IMR-90 (cell line): ENCODE measurements around the gene ARHGAP15. TPM values are rescaled to one million over a fixed set of nuclear protein-coding genes. Genes with fewer than 3 reads are reported as not detected.
A peak's percentile ranks its signal among the peaks of the same experiment; 100 is the strongest.

Experiments
- ATAC-seq: fragments of 200-7000 bp; cut with Tn5 transposase; 2 replicates; pipeline ENCODE4 v1.9.1; 2020; ENCODE audit warnings: low read depth, mild to moderate bottlenecking, moderate library complexity
- BruUV-seq: library from RNA; stranded (reverse); fragments of 400-500 nt; replicated peaks from 2 replicates; lab custom pipeline; 2021; lab: Mats Ljungman, UMichigan
- CTCF ChIA-PET: fragments of 300-600 bp; formaldehyde crosslinking; extraction: SDS; loops from one replicate; lab custom pipeline; 2021; ENCODE audit warnings: antibody characterized with exemption; lab: Yijun Ruan, JAX
- POLR2A ChIA-PET: fragments of 300-600 bp; sonication (Branson Sonifier 250); formaldehyde crosslinking; loops from one replicate; lab custom pipeline; 2022; ENCODE audit warnings: antibody characterized with exemption; ENCODE audit not compliant: unreplicated experiment; lab: Charles Lee
- DNase-seq: peaks from one replicate; pipeline ENCODE4 v3.0.0; 2013
- H2AFZ ChIP-seq: replicated peaks from 2 replicates; pipeline ENCODE3; 2013; ENCODE audit warnings: low read length, mild to moderate bottlenecking; ENCODE audit not compliant: poor library complexity
- H2AK5ac ChIP-seq: 2 replicates; pipeline ENCODE4 v1.6.1; 2013; ENCODE audit warnings: low read depth, low read length, inconsistent platforms
- H2AK9ac ChIP-seq: replicated peaks from 2 replicates; pipeline ENCODE3; 2013; ENCODE audit warnings: mild to moderate bottlenecking, low read depth, low read length, moderate library complexity; ENCODE audit not compliant: poor library complexity
- H2BK120ac ChIP-seq: 2 replicates; pipeline ENCODE4 v1.6.1; 2013; ENCODE audit warnings: low read depth, low read length, inconsistent platforms
- H2BK15ac ChIP-seq: 3 replicates; pipeline ENCODE4 v1.6.1; 2013; ENCODE audit warnings: low read depth, low read length, inconsistent platforms
- H2BK20ac ChIP-seq: 2 replicates; pipeline ENCODE4 v1.6.1; 2013; ENCODE audit warnings: low read depth, mild to moderate bottlenecking, inconsistent platforms, low read length, moderate library complexity
- H2BK5ac ChIP-seq: 2 replicates; pipeline ENCODE4 v1.6.1; 2013; ENCODE audit warnings: mild to moderate bottlenecking, low read depth, low read length, inconsistent platforms; ENCODE audit not compliant: poor library complexity, severe bottlenecking
- H3K14ac ChIP-seq: replicated peaks from 2 replicates; pipeline ENCODE4 v1.6.1; 2013; ENCODE audit warnings: low read depth, low read length, inconsistent platforms
- H3K18ac ChIP-seq: 2 replicates; pipeline ENCODE4 v1.6.1; 2013; ENCODE audit warnings: low read depth, low read length, control low read depth
- H3K23ac ChIP-seq: 2 replicates; pipeline ENCODE4 v1.6.1; 2013; ENCODE audit warnings: low read depth, low read length, inconsistent platforms
- H3K27ac ChIP-seq: 2 replicates; pipeline ENCODE4 v1.5.1; 2013; ENCODE audit warnings: mild to moderate bottlenecking, control low read depth, low read length; ENCODE audit not compliant: insufficient read depth
- H3K27me3 ChIP-seq: 2 replicates; pipeline ENCODE4 v1.6.1; 2013; ENCODE audit warnings: low read length; ENCODE audit not compliant: control insufficient read depth, insufficient read depth
- H3K36me3 ChIP-seq: 2 replicates; pipeline ENCODE4 v1.6.1; 2013; ENCODE audit warnings: low read length, mixed read lengths; ENCODE audit not compliant: control insufficient read depth, insufficient read depth
- H3K4ac ChIP-seq: 2 replicates; pipeline ENCODE4 v1.6.1; 2013; ENCODE audit warnings: low read depth, low read length, inconsistent platforms
- H3K4me1 ChIP-seq: 2 replicates; pipeline ENCODE4 v1.6.1; 2013; ENCODE audit warnings: low read length, mixed read lengths; ENCODE audit not compliant: control insufficient read depth, insufficient read depth
- H3K4me2 ChIP-seq: 2 replicates; pipeline ENCODE4 v1.6.1; 2013; ENCODE audit warnings: low read depth, mild to moderate bottlenecking, control low read depth, low read length, moderate library complexity
- H3K4me3 ChIP-seq: 2 replicates; pipeline ENCODE4 v1.5.1; 2013; ENCODE audit warnings: low read depth, mild to moderate bottlenecking, control low read depth, low read length, moderate library complexity; ENCODE audit not compliant: insufficient read depth
- H3K56ac ChIP-seq: 2 replicates; pipeline ENCODE4 v1.6.1; 2013; ENCODE audit warnings: low read length, inconsistent platforms; ENCODE audit not compliant: insufficient read depth; ENCODE audit errors: extremely low read depth
- H3K79me1 ChIP-seq, 2 experiments: 2 replicates each; pipeline ENCODE4 v1.6.1; 2013; ENCODE audit warnings: low read length in 2 of 2, inconsistent platforms in 1 of 2, low read depth in 1 of 2
- H3K9ac ChIP-seq: 2 replicates; pipeline ENCODE4 v1.6.1; 2013; ENCODE audit warnings: low read depth, low read length, control low read depth
- H3K9me1 ChIP-seq: 2 replicates; pipeline ENCODE4 v1.6.1; 2013; ENCODE audit warnings: low read length, inconsistent platforms; ENCODE audit not compliant: insufficient read depth
- H3K9me3 ChIP-seq: 2 replicates; pipeline ENCODE4 v1.6.1; 2013; ENCODE audit warnings: low read length; ENCODE audit not compliant: control insufficient read depth, insufficient read depth
- H4K20me1 ChIP-seq: 2 replicates; pipeline ENCODE4 v1.6.1; 2013; ENCODE audit warnings: low read length, inconsistent platforms; ENCODE audit not compliant: insufficient read depth
- H4K5ac ChIP-seq: 2 replicates; pipeline ENCODE4 v1.6.1; 2013; ENCODE audit warnings: mild to moderate bottlenecking, low read depth, low read length, control low read depth
- H4K8ac ChIP-seq, 2 experiments: 2 replicates each; pipeline ENCODE4 v1.6.1; 2013; ENCODE audit warnings: low read depth in 2 of 2, low read length in 2 of 2, control low read depth in 1 of 2, inconsistent platforms in 1 of 2
- H4K91ac ChIP-seq: 2 replicates; pipeline ENCODE4 v1.6.1; 2013; ENCODE audit warnings: low read depth, low read length, inconsistent platforms; ENCODE audit not compliant: insufficient read depth
- BHLHE40 ChIP-seq: fragments of 150-350 bp; IDR thresholded peaks from 2 replicates; pipeline ENCODE4 v1.6.1; 2016; ENCODE audit warnings: mild to moderate bottlenecking, low read depth, low read length
- CEBPB ChIP-seq: IDR thresholded peaks from 2 replicates; pipeline ENCODE4 v1.6.1; 2012; ENCODE audit warnings: low read depth, low read length, improper control_type of control experiment
- CHD1 ChIP-seq: IDR thresholded peaks from 2 replicates; pipeline ENCODE4 v1.6.1; 2012; ENCODE audit warnings: low read depth, low read length, improper control_type of control experiment
- MAFK ChIP-seq: IDR thresholded peaks from 2 replicates; pipeline ENCODE4 v1.6.1; 2012; ENCODE audit warnings: low read depth, low read length, improper control_type of control experiment
- MAZ ChIP-seq: IDR thresholded peaks from 2 replicates; pipeline ENCODE4 v1.6.1; 2012; ENCODE audit warnings: low read depth, mild to moderate bottlenecking, low read length, improper control_type of control experiment, moderate library complexity, borderline replicate concordance
- MXI1 ChIP-seq: IDR thresholded peaks from 2 replicates; pipeline ENCODE4 v1.6.1; 2012; ENCODE audit warnings: low read depth, mild to moderate bottlenecking, low read length, moderate library complexity, borderline replicate concordance
- NFE2L2 ChIP-seq: fragments of 150-350 bp; IDR thresholded peaks from 2 replicates; pipeline ENCODE4 v1.6.1; 2016; ENCODE audit warnings: low read depth, mild to moderate bottlenecking, low read length
- POLR2A ChIP-seq: IDR thresholded peaks from 2 replicates; pipeline ENCODE4 v1.6.1; 2012; ENCODE audit warnings: mild to moderate bottlenecking, low read depth, low read length
- RAD21 ChIP-seq: IDR thresholded peaks from 2 replicates; pipeline ENCODE4 v1.6.1; 2012; ENCODE audit warnings: low read length, improper control_type of control experiment
- RCOR1 ChIP-seq: IDR thresholded peaks from 2 replicates; pipeline ENCODE4 v1.6.1; 2012; ENCODE audit warnings: mild to moderate bottlenecking, low read length, improper control_type of control experiment; ENCODE audit not compliant: insufficient replicate concordance
- RFX5 ChIP-seq: IDR thresholded peaks from 2 replicates; pipeline ENCODE4 v1.8.0; 2012; ENCODE audit warnings: low read depth, mild to moderate bottlenecking, low read length, moderate library complexity
- WGBS, 2 experiments: methylation state at CpG; one replicate each; pipeline versions ENCODE4 v1.1.5 to v1.1.7; 2013; ENCODE audit warnings: missing lambda C conversion rate in 2 of 2; ENCODE audit not compliant: insufficient read length in 1 of 2; ENCODE audit errors: extremely low coverage in 2 of 2; 5-methylcytosine and 5-hydroxymethylcytosine counted together
- dilution Hi-C: fragments of 300-500 bp; cut with HindIII; formaldehyde crosslinking; loops from one replicate; pipeline ENCODE4 v1.14.3; 2018; ENCODE audit warnings: low sequenced_read_pairs; ENCODE audit not compliant: unreplicated experiment
- in situ Hi-C: fragments of 300-500 bp; cut with MboI; formaldehyde crosslinking; loops from 3 replicates; pipeline ENCODE4 v1.14.3; 2019; ENCODE audit warnings: low sequenced_read_pairs, inconsistent platforms, mixed read lengths
- intact Hi-C: fragments of 100-400 bp; cut with micrococcal nuclease; formaldehyde crosslinking; loops from 2 replicates; pipeline ENCODE4 v1.10.0; 2022
- polyA plus RNA-seq, 3 experiments: library from polyadenylated mRNA; depleted of rRNA; stranded (reverse); fragments of >200 nt; gene quantifications; 2 replicates each; pipeline ENCODE4 v1.2.3, GENCODE V29; 2012; ENCODE audit warnings: low replicate concordance in 1 of 3
- total RNA-seq: library from RNA; depleted of rRNA; stranded (reverse); fragments of >200 nt; gene quantifications from 2 replicates; pipeline ENCODE4 v1.2.3, GENCODE V29; 2012
- TF ChIP-seq, protein P1 (sequence below): fragments of 150-350 bp; IDR thresholded peaks from 2 replicates; pipeline ENCODE4 v1.6.1; 2017; ENCODE audit warnings: mild to moderate bottlenecking, antibody characterized with exemption, low read length, low read depth
- TF ChIP-seq, protein P2 (sequence below): conservative IDR thresholded peaks from 2 replicates; pipeline ENCODE4 v1.5.1; 2012; ENCODE audit warnings: mild to moderate bottlenecking, low read depth, low read length, improper control_type of control experiment

The ARHGAP15 gene
- total and polyA plus RNA-seq, 2 of the 4 experiments (the other 2 are of a cell fraction): not detected

DNA sequence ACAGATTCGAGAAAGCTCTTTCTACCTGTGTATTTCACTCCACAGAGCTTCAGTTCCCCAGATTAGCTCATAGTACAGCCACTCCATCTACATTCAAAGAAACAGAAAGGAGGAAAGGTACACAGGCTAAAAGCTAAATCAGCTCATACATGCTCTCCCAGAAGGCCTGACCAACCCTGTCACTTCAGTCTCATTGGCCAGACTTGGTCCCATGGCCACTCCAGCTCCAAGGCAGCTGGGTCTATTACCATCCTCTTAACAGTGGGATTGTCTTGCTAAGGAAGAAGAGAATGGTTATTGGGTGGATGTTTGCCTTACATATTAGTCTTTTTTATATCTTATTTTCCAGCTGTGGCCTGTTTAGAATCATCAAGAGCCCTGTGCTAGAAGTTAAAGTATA, 572.6 kb downstream of the ARHGAP15 start:
- peaks cover 5% of the 10 kb centered on the region; the same call in 1 of the 2 replicates for H3K4me1 ChIP-seq
- intact Hi-C loops: loop anchor here (10.0 kb wide), 1 partner anchor 373 kb away; no protein-coding TSS in a partner anchor
- no peak overlapping the region for H2AK9ac ChIP-seq
- H3K4ac ChIP-seq: no peak overlapping the region; the same call in 1 of the 2 replicates
- no peak overlapping the region for H4K5ac ChIP-seq
- no peak overlapping the region for H2BK5ac ChIP-seq
- TF ChIP-seq RFX5: no peak
- TF ChIP-seq, protein P1, sequence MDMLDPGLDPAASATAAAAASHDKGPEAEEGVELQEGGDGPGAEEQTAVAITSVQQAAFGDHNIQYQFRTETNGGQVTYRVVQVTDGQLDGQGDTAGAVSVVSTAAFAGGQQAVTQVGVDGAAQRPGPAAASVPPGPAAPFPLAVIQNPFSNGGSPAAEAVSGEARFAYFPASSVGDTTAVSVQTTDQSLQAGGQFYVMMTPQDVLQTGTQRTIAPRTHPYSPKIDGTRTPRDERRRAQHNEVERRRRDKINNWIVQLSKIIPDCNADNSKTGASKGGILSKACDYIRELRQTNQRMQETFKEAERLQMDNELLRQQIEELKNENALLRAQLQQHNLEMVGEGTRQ: no peak
- TF ChIP-seq RAD21: no peak
- TF ChIP-seq, protein P2, sequence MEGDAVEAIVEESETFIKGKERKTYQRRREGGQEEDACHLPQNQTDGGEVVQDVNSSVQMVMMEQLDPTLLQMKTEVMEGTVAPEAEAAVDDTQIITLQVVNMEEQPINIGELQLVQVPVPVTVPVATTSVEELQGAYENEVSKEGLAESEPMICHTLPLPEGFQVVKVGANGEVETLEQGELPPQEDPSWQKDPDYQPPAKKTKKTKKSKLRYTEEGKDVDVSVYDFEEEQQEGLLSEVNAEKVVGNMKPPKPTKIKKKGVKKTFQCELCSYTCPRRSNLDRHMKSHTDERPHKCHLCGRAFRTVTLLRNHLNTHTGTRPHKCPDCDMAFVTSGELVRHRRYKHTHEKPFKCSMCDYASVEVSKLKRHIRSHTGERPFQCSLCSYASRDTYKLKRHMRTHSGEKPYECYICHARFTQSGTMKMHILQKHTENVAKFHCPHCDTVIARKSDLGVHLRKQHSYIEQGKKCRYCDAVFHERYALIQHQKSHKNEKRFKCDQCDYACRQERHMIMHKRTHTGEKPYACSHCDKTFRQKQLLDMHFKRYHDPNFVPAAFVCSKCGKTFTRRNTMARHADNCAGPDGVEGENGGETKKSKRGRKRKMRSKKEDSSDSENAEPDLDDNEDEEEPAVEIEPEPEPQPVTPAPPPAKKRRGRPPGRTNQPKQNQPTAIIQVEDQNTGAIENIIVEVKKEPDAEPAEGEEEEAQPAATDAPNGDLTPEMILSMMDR: no peak
- no peak for TF ChIP-seq CHD1
- TF ChIP-seq POLR2A: no peak
- TF ChIP-seq MXI1: no peak
- no peak for TF ChIP-seq NFE2L2
- TF ChIP-seq RCOR1: no peak
- TF ChIP-seq MAZ: no peak
- no peak for TF ChIP-seq CEBPB
- no peak for TF ChIP-seq MAFK
- no peak for TF ChIP-seq BHLHE40
- no peak overlapping the region for H3K4me3 ChIP-seq
- ChIA-PET CTCF (no interaction called here), POLR2A (no interaction called here)
- H4K8ac ChIP-seq: no peak overlapping the region
- peak overlapping the region; percentile 1; the same call in 1 of the 2 replicates for H2BK20ac ChIP-seq
- no peaks in the 10 kb centered on the region for H3K9me3 ChIP-seq
- no peak overlapping the region for H3K27ac ChIP-seq
- H2BK120ac ChIP-seq: no peak overlapping the region
- no peak overlapping the region for H3K4me2 ChIP-seq
- H3K9ac ChIP-seq: no peak overlapping the region
- H3K27me3 ChIP-seq: no peaks in the 10 kb centered on the region
- in situ Hi-C loops: no loop called here
- H2AK5ac ChIP-seq: no peak overlapping the region
- dilution Hi-C loops: no loop called here
- WGBS, 2 experiments: 100% methylated on average over 1 of the region's 1 CpG; no CpG with 5 or more reads in 1 of the 2 experiments
- H3K79me1 ChIP-seq: no peaks in the 10 kb centered on the region
- H3K9me1 ChIP-seq: no peaks in the 10 kb centered on the region
- H3K18ac ChIP-seq: 0 out of 2 replicates have a peak overlapping the region, but pooled peaks have one; percentile 55
- H2BK15ac ChIP-seq: peak overlapping the region; percentile 14; the same call in 1 of the 3 replicates
- no peak overlapping the region; the same call in 1 of the 2 replicates for H3K14ac ChIP-seq
- no peaks in the 10 kb centered on the region for H4K20me1 ChIP-seq
- no peak overlapping the region for H2AFZ ChIP-seq
- no peak for DNase-seq
- H3K56ac ChIP-seq: no peak overlapping the region
- BruUV-seq: no TSS peak
- H3K36me3 ChIP-seq: no peaks in the 10 kb centered on the region
- H4K91ac ChIP-seq: peak overlapping the region; percentile 17; the same call in 1 of the 2 replicates
- no peak overlapping the region for H3K23ac ChIP-seq
- ATAC-seq: no peak
